ENCODE data around the gene SELENOM.
A peak's percentile ranks its signal among the peaks of the same experiment; 100 is the strongest.
"Not testable (repeated sequence)": the region's sequence is repeated elsewhere in the genome, so short reads cannot be mapped to it uniquely, and the experiment has no call there.

Gene SELENOM

DNA sequence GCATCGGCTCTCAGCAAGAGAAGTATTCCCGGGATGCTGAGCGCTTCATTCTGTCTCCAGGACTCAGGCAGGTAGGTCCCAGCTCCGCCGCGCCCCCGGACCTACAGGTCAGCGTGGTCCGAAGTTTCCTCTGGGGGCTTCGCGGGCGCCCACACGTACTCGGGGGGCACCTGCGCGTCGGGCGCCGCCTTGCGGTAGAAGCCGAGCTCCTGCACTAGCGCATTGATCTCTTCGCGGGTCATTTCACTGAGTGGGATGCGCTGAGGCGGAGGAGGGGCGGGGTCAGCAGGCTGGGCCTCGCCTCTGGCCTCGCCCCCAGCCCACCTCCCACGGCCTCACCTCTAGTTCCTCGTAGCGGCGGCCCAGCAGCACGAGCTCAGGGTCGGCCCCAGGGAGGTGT lies 2.5 kb downstream of the SELENOM start:
- DNase-seq = peak; percentile 37

DNA sequence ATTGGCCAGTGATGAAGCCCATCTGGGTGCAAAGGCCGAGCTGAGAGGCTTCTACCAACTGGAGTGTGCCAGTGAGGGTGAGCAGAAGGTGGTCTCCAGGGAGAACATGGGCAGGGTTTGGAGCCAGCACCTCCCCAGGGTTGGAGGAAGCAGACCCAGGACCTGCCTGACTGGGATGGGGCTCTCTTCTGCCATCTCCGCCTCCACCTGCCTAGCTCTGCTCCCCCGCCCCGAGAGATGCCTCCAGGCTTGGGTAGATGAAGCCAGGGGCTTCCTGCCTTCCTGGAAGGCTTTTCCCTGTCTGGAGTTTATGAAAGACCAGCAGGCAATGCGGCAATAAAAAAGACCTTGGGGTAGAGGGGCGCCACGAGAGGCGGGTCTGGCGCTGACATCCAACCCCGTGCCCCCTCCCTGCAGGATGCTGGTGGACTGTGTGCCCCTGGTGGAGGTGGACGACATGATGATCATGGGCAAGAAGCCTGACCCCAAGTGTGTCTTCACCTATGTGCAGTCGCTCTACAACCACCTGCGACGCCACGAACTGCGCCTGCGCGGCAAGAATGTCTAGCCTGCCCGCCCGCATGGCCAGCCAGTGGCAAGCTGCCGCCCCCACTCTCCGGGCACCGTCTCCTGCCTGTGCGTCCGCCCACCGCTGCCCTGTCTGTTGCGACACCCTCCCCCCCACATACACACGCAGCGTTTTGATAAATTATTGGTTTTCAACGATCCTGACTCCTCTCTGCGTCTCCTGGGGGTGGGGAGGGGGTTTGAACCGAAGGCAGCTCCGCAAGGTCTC lies 3.3 kb downstream of the SELENOM start:
- DNase-seq = no peak

DNA sequence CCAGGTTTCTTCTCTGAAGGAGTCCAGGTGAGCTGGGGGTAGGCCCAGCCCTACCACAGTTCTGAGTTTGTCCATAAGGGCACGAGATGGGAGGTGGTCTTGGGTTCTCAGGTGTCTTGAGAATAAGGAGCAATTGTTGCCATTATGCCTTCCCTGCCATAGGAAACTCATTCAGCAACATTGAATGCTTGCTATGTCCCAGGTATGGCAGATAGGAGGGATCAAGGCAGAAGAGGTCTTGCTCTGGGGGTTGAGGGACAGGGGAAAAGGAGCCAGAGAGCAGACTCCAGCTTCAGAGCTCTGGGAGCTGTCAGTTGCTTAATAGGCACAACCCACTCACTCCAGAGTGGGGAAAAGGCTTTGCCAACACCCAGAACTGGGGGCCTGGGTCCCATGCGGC lies 4.3 kb downstream of the SELENOM start:
- no peak for DNase-seq

DNA sequence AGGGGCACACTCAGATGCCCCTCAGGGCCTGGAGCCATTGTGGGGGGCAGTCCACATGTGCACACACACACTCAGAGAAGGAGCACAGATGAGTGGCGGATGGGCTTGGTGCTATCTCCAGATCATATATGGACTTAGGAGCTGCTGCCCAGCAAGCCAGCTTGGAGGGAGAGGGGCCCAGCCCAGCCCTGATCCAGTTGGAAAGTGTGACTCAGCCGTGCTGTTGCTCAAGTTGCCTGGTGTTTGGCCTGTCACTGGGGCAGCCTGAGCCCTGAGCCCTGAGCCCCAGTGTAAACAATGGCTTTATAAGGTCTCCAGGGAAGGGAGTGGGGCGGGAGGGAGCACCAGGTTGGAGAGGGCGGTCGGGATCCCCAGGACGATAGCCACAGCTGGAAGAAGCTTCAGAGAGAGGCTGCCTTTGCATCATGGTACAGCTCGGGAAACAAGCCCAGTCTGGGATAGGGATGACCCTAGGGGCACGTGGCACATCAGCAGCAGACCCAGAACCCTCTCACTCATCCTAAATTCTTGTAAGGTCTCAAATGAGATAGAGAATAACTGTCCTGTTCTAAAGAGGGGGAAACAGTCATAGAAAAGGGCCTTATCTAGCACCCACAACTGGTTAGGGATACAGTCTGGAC lies 4.8 kb downstream of the SELENOM start:
- no peak for DNase-seq

DNA sequence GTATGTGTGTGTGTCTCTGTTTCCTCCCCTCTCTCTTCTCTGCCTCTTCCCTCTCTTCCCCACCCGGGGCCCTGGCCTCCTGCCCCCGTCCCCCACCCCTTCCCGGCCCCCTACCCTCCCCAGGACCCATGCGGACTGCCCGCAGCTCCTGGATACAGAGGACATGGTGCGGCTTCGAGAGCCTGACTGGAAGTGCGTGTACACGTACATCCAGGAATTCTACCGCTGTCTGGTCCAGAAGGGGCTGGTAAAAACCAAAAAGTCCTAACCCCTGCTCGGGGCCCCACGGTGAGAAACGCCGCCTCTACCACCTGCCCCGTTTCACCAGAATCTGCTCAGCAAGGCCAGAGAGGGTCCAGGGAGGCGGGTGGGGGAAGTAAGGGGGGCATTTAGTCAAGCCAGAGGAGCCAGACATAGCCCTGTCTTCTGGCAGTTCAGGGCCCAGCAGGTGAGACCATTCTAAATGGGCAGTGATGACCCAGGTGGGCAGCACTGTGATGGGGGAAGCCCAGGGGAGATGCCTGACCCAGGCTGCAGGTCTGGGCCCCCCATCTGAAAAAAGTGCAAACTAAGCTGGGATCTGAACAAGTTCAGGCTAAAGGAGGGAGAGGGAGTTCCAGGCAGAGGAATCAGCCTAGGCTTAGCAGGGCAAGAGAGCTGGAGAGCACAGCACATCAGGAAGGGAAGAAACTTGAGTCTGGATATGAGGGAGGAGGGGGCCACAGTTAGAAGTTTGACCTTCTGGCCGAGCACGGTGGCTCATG lies 6.4 kb downstream of the SELENOM start:
- no peak for DNase-seq

DNA sequence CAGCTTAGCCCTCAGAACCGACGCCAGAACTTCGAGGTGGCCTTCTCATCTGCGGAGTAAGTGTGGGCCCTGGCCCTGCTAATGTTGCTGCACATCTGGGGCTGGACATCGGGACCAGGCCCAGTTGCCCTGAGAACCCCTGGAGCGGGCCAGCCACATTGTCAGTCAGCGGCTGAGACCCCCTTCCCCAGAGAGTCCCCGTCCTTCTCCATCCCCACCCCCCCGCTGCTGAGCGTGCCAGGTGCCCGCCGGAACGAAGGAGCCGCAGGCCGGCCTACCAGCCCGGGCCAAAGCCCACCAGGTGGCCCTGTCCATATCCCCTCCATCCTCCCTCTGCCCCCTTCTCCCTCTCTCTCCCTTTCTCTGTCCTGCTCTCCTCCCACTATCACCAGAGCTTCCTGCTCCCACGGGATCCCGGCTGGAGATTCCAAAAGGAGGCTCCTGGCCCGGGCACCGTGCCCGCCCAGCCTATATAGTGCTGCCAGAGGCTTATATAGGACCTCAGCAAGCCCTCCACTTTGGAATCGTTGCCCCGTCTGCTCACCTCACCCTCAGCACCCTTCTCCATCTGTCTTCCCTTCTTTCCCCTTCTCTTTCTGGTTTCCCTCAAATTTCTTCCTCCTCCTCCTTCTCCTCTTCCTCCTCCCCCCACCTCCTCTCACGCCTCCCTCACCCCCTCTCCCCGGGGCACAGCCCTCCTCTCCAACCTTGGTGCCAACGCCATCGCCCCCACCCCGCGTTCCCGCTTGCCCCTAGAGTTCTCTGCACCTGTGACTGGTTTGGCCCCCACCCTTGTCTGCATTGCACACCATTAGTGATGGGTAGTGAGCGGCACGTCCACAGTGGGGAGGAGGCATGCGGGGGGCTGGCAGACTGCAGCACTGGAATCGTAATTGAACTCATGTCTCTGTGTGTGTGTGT lies 7.3 kb downstream of the SELENOM start:
- no peak for DNase-seq

DNA sequence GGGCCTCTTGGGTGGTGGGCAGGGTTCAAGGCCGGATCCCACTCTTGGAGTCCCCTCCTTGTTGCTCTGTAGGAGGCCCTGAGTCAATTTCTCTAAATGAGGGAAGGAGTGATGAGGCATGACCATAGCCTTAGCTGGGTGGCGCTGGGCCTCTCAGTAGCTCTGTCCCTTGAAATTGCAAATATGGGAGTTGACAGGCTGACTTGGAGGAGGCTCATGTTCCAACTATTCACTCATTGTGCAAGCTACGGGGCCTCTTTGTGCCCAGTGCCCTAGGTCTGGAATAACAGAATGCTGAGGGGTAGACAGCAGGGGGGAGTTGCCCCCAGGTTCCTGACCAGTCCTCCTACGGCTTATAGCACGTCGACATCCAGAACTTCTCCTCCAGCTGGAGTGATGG lies 8.0 kb downstream of the SELENOM start:
- DNase-seq = no peak

DNA sequence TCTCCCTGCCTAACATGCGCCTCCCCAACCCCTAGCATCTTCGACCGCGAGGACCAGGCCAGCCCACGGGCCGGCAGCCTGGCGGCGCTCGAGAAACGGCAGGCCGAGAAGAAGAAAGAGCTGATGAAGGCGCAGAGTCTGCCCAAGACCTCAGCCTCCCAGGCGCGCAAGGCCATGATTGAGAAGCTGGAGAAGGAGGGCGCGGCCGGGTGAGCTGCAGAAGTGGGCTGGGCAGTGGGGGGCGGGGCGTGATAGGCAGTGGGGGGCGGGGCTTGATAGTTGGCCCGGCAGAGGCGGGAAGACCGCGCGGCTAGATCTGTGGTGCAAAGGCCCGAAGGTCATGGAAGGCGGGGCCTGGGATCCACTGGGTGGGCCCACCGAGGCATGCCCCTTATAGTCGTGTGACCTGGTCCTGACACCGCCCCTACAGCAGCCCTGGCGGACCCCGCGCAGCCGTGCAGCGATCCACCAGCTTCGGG lies 8.7 kb downstream of the SELENOM start:
- DNase-seq = no peak

DNA sequence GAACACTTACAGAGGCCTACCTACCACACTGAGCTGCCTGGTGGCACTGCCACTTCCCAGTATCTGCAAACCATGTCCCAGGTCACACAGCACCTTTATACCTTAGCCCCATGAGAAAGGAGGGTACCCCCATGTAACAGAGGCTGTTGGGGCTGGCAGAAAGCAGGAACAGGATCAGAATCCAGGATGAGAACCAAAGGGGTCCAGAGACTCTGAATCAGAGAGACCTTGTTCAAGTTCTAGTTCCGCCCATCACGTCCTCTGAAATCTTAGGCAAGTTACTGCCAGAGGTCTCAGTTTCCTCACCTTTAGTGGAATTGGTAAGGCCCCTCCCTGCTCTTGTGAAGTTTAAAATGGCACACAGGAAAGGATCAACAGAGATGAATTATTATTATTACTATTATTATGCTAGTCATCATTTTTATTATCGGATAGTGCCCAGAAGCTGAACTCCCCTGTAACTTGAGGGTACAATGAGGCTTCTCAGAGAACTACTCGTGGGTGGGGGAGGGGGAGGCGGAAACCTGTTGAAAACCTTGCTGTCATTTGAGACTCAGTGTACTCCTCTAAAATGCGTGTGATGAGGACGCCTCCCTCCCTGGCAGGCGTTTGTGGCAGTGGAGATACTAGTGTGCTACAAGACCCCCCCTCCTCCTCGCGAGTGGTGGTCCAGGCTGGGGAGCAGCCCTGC lies 9.3 kb downstream of the SELENOM start:
- no peak for DNase-seq

DNA sequence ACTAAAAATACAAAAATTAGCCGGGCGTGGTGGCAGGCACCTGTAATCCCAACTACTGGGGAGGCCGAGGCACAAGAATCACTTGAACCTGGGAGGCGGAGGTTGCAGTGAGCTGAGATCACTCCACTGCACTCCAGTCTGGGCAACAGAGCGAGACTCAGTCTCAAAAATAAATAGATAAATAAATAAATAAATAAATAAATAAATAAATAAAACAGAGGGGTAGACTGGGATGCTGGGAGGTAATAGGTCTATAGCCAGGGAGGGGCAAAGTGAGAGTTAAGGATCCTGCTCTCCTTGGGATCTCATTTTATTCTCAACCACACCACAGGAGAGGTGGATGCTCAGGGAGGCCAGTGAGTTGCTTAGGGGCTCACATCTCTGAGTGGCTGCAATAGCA lies 9.8 kb downstream of the SELENOM start:
- not testable (repeated sequence) for DNase-seq

DNA sequence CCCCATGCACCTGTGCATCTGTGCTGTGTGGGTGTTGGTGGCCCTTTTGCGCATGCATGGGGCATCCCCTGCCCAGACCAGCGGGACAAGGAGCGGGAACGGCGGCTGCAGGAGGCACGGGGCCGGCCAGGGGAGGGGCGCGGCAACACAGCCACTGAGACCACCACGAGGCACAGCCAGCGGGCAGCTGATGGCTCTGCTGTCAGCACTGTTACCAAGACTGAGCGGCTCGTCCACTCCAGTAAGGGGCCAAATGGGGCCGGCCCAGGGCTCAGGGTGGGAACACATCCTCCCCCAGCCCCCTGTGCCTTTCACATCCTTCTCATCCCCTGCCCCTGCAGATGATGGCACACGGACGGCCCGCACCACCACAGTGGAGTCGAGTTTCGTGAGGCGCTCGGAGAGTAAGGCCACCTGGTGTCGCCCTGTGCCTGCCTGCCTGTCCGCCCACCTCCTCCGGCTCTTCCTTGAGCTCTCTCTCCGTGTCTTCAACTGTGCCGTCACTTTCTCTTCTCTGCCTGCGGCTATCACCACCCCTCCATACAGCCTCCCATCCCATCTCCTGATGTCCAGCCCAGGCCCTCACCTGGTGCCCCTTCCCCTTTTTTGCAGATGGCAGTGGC lies 10.6 kb downstream of the SELENOM start:
- no peak for DNase-seq

DNA sequence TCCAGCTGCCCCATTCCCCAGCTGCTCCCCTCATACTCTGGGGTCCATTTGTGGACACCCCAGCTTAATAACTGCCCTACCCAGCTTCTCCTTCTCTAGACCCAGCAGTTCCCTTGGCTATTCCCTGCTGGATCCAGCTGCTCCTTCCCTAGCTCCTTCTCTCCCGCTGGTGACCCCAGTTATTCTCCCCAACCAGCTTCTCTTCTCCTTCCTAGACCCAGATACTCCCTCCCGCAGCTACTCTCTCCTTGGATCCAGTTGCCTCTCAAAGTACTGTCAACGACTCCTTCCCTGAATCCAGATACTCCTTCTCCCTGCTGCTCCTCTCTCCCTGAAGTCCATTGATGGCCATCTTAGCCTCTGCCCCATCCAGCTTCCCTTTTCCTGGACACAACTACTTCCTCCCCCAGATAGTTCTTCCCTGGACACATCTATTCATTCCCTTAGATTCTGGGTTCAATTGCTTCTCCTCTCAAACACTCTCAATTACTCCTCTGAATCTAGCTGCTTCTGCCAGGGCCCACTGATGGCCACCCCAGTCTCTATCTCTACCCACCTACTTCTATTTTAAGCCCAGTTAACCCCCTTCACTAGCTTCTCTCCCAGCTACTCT lies 11.6 kb downstream of the SELENOM start:
- DNase-seq = no peak

DNA sequence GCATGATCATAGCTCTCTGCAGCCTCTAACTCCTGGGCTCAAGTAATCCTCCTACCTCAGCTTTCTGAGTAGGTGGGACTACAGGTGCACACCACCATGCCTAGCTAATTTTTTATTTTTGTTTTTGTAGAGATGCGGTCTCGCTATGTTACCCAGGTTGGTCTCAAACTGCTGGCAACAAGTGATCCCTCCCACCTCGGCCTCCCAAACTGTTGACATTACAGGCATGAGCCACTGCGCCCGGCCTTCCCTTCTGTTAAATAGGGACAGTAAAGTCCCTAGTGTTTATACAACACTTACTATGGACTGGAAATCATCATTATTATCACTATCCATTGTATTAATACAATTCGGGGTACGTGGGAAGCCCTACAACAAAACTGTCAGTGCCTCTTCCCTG lies 12.6 kb downstream of the SELENOM start:
- DNase-seq = no peak

DNA sequence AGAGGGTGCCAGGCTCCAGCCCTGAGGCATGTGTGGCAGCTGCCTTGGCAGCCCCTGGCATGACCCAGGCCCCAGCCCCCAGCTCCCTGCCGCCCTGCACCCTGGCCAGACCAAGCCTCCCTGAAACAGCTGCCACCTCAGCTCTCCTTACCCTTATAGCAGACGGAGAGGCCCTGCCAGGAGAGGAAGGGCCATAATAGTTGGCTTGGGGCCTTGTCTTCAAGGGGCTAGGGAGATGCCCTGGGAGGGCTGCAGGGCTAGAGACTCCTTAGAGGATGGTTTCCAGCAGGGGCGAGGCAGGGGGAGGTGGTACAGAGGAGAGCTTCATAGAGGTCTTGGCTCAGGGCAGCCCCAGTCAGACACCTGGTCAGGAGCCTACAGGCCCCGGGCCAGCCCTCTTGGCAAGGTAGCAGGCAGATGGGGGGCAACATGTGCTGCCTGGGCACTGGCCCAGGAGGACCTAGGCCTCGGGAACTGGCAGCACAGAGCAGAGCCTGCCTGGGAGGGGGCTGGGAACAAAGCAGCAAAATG lies 13.3 kb downstream of the SELENOM start:
- DNase-seq = no peak

DNA sequence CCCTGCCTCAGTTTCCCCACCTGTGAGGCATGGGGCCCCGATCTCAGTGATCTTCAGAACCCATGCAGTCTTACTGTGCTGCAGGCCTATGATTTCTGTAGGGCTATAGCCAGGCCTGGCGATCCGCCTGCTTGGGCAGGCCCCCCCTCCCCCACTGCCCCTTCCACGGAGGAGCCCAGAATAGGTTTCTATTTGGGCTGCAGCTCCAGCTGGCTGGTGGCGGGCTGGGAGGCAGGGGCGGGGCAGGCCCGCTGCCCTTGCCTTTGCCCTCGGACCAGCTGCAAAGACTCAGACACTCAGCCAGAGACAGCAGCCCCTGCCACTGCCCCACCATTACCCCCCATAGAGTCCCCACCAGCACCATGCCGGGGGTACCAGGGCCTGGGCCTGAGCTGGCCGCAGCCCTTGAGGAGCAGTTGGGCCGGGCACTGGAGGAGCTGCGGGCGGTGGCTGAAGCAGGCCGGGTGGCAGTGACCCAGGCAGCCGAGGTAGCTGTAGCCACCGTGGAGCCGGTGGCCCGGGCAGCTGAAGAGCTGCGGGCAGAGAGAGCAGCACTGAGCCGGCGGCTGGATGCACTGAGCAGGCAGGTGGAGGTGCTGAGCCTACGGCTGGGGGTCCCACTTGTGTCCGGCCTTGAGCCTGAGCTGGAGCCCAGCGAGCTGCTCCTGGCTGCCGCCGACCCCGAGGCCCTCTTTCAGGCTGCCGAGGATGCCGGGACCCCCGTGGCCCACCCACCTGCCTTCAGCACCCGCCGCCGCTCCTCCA lies 14.1 kb downstream of the SELENOM start:
- DNase-seq = no peak

DNA sequence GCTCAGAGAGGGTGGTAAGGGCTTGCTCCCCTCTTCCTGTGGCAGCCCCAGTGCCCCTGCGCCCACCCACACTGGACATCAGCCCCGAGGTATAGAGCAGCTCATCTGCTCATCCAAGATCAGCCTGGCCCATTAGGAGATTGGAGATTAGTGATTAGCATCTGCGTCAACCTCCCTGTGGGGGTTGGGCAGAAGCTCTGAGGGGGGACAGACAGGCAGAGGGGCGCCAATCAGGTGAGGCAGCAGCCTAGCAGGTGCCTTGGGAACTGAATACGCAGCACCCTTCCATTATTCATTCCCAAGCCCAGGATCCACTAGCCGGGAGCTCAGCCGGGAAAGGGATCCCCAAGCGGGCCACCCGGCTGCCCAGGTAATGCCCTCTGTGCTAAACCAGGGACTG lies 15.2 kb downstream of the SELENOM start:
- DNase-seq = no peak

DNA sequence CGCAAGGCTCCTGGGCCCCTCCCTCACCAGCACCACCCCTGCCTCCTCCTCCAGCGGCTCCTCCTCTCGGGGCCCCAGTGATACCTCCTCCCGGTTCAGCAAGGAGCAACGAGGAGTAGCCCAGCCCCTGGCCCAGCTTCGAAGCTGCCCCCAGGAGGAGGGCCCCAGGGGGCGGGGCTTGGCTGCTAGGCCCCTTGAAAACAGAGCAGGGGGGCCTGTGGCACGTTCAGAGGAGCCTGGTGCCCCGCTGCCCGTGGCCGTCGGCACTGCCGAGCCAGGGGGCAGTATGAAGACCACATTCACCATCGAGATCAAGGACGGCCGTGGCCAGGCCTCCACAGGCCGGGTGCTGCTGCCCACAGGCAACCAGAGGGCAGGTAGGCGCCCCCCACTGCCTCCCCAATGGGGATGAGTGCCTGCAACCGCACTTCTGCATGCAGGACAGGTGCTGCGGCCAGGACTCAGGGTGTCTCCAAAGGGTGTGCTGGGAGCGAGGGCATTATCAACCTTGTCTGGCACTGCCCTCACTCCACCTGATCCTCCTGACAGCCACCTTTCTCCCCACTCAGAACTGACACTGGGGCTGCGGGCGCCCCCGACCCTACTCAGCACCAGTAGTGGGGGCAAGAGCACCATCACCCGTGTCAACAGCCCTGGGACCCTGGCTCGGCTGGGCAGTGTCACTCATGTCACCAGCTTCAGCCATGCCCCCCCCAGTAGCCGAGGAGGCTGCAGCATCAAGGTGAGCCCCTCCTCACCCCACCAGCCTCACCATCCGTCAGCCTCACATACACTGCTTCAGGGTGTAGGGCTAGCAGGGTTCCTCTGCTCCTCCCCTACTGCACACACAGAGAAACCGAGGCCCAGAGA lies 16.0 kb downstream of the SELENOM start:
- no peak for DNase-seq

DNA sequence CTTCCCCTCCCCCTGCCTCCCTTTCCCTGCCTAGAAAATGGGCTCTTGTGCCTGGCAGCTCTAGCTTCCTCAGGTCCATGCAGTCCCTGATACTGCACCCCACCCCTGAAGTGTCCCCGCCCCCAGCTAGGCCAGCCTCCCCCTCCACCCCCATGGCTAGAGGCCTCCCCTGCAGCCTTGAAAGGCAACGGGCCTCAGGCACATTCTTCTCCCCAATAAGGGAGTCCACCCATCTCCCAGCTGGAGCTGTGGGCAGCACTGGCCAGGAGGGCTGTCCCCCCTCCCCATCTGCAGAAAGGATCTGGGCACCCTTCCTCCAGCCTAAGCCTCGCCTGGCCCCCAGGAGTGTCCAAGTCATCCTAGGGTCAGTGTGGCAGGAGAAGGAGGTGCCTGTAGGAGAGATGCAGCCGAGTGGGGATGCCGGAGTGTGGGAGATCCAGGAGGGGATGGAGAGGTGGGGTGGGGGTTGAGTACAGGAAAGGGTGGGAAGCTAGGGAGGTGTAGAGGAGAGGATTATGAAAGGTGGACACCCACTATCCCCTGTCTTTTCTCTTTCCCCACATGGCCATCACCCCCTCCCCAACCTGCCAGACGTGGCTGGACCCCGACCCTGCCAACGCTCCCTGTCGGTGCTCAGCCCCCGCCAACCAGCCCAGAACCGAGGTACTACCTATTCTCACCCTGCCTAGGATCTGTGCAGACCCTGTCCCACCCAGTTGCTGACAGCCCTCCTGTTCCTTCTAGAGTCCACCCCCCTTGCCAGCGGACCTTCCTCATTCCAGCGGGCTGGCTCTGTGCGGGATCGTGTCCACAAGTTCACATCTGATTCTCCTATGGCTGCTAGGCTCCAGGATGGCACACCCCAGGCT lies 16.9 kb downstream of the SELENOM start:
- DNase-seq = no peak

Measured in activated CD4-positive, alpha-beta T cell treated with anti-CD3 and anti-CD28 coated beads for 48 hours (primary cell).